OCI-LY1 (cell line): ENCODE results near the gene SLC17A2.
"Not testable (repeated sequence)": the region's sequence is repeated elsewhere in the genome, so short reads cannot be mapped to it uniquely, and the experiment has no call there.

Source experiments
- H2AFZ ChIP-seq: fragments of 200-600 bp; sonication (generic), shearing (Covaris generic); 2 replicates; pipeline ENCODE4 v1.6.0; 2014; ENCODE audit warnings: antibody characterized with exemption, mild to moderate bottlenecking, low read length
- H3F3A ChIP-seq: fragments of 200-600 bp; sonication (generic), shearing (Covaris generic); 2 replicates; pipeline ENCODE4 v1.6.0; 2014; ENCODE audit warnings: mild to moderate bottlenecking, antibody characterized with exemption, low read length, moderate library complexity; ENCODE audit not compliant: insufficient read depth
- H3K27ac ChIP-seq: fragments of 200-600 bp; sonication (generic); 2 replicates; pipeline ENCODE4 v1.5.1; 2014; ENCODE audit warnings: low read length, mixed run types, mild to moderate bottlenecking, low read depth; ENCODE audit not compliant: poor library complexity, severe bottlenecking
- H3K27me3 ChIP-seq: fragments of 200-600 bp; sonication (generic); 2 replicates; pipeline ENCODE4 v1.6.0; 2014; ENCODE audit warnings: antibody characterized with exemption, mild to moderate bottlenecking, low read length, moderate library complexity; ENCODE audit not compliant: insufficient read depth
- H3K36me3 ChIP-seq: fragments of 200-600 bp; sonication (generic); 2 replicates; pipeline ENCODE4 v1.6.1; 2014; ENCODE audit warnings: mild to moderate bottlenecking, antibody characterized with exemption, low read length, moderate library complexity, mixed read lengths; ENCODE audit not compliant: insufficient read depth
- H3K4me1 ChIP-seq: fragments of 200-600 bp; sonication (generic); 2 replicates; pipeline ENCODE4 v1.5.1; 2014; ENCODE audit warnings: mild to moderate bottlenecking, low read length, moderate library complexity; ENCODE audit not compliant: insufficient read depth, severe bottlenecking
- H3K4me2 ChIP-seq: fragments of 200-600 bp; sonication (generic), shearing (Covaris generic); 2 replicates; pipeline ENCODE4 v1.6.1; 2014; ENCODE audit warnings: low read length
- H3K4me3 ChIP-seq: fragments of 200-600 bp; sonication (generic); 2 replicates; pipeline ENCODE4 v1.5.1; 2014; ENCODE audit warnings: low read length, low read depth, mild to moderate bottlenecking, mixed read lengths; ENCODE audit not compliant: poor library complexity, severe bottlenecking
- H3K79me2 ChIP-seq: fragments of 200-600 bp; shearing (Covaris generic); 2 replicates; pipeline ENCODE4 v1.6.1; 2016; ENCODE audit warnings: mixed run types, low read length, mixed read lengths; ENCODE audit not compliant: insufficient read depth
- H3K9ac ChIP-seq: fragments of 200-600 bp; sonication (generic), shearing (Covaris generic); 2 replicates; pipeline ENCODE4 v1.6.1; 2014; ENCODE audit warnings: mild to moderate bottlenecking, low read length, mixed read lengths
- H3K9me2 ChIP-seq: fragments of 200-600 bp; sonication (generic), shearing (Covaris generic); 2 replicates; pipeline ENCODE4 v1.6.1; 2014; ENCODE audit warnings: low read depth, mild to moderate bottlenecking, low read length, mixed read lengths
- H3K9me3 ChIP-seq: fragments of 200-600 bp; shearing (Covaris generic); 2 replicates; pipeline ENCODE4 v1.6.1; 2014; ENCODE audit warnings: low read length, mixed read lengths
- H4K20me1 ChIP-seq: fragments of 200-600 bp; sonication (generic), shearing (Covaris generic); 2 replicates; pipeline ENCODE4 v1.6.0; 2016; ENCODE audit warnings: mild to moderate bottlenecking, low read length; ENCODE audit not compliant: insufficient read depth
- EZH2 ChIP-seq: fragments of 200-600 bp; sonication (generic), shearing (Covaris generic); IDR thresholded peaks from 2 replicates; pipeline ENCODE4 v1.8.0; 2017; ENCODE audit warnings: borderline replicate concordance, mixed run types, mild to moderate bottlenecking, antibody characterized with exemption, low read length, moderate library complexity, mixed read lengths
- TF ChIP-seq, protein P1 (sequence below): fragments of 200-600 bp; sonication (generic), shearing (Covaris generic); IDR thresholded peaks from 2 replicates; pipeline ENCODE4 v1.5.1; 2017; ENCODE audit warnings: mild to moderate bottlenecking, antibody characterized with exemption, low read length, moderate library complexity, mixed read lengths

Gene SLC17A2

GRCh38 chr6:25951296-25952032, 21.0 kb upstream of the SLC17A2 start:
- no peak overlapping the region for H3K27ac ChIP-seq
- H3K9ac ChIP-seq = no peak overlapping the region
- no peak overlapping the region for H2AFZ ChIP-seq
- H3K4me2 ChIP-seq = no peak overlapping the region
- H3K27me3 ChIP-seq = no peaks in the 10 kb centered on the region
- TF ChIP-seq, protein P1, sequence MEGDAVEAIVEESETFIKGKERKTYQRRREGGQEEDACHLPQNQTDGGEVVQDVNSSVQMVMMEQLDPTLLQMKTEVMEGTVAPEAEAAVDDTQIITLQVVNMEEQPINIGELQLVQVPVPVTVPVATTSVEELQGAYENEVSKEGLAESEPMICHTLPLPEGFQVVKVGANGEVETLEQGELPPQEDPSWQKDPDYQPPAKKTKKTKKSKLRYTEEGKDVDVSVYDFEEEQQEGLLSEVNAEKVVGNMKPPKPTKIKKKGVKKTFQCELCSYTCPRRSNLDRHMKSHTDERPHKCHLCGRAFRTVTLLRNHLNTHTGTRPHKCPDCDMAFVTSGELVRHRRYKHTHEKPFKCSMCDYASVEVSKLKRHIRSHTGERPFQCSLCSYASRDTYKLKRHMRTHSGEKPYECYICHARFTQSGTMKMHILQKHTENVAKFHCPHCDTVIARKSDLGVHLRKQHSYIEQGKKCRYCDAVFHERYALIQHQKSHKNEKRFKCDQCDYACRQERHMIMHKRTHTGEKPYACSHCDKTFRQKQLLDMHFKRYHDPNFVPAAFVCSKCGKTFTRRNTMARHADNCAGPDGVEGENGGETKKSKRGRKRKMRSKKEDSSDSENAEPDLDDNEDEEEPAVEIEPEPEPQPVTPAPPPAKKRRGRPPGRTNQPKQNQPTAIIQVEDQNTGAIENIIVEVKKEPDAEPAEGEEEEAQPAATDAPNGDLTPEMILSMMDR = no peak
- no peak for TF ChIP-seq EZH2
- no peaks in the 10 kb centered on the region for H3K36me3 ChIP-seq
- H3K9me3 ChIP-seq = no peaks in the 10 kb centered on the region
- no peaks in the 10 kb centered on the region for H3K9me2 ChIP-seq
- no peaks in the 10 kb centered on the region for H3F3A ChIP-seq
- no peaks in the 10 kb centered on the region for H3K79me2 ChIP-seq
- H4K20me1 ChIP-seq = no peaks in the 10 kb centered on the region
- H3K4me1 ChIP-seq = no peaks in the 10 kb centered on the region
- no peak overlapping the region for H3K4me3 ChIP-seq

- no peak for TF ChIP-seq EZH2
- TF ChIP-seq, protein P1 = no peak
- H3K4me3 ChIP-seq = no peak overlapping the region
- no peaks in the 10 kb centered on the region for H3K9me3 ChIP-seq
- no peaks in the 10 kb centered on the region for H3K36me3 ChIP-seq
- H3K27me3 ChIP-seq = no peaks in the 10 kb centered on the region; the same call in 1 of the 2 replicates
- no peak overlapping the region for H2AFZ ChIP-seq
- no peaks in the 10 kb centered on the region for H3K79me2 ChIP-seq
- H3K4me1 ChIP-seq = no peaks in the 10 kb centered on the region
- H4K20me1 ChIP-seq = no peaks in the 10 kb centered on the region
- H3K9me2 ChIP-seq = no peaks in the 10 kb centered on the region
- no peak overlapping the region for H3K27ac ChIP-seq
- no peak overlapping the region for H3K4me2 ChIP-seq
- H3K9ac ChIP-seq = no peak overlapping the region
- no peaks in the 10 kb centered on the region for H3F3A ChIP-seq
These were observed 19.8 kb upstream of the SLC17A2 start for GRCh38 chr6:25950297-25950696.

DNA sequence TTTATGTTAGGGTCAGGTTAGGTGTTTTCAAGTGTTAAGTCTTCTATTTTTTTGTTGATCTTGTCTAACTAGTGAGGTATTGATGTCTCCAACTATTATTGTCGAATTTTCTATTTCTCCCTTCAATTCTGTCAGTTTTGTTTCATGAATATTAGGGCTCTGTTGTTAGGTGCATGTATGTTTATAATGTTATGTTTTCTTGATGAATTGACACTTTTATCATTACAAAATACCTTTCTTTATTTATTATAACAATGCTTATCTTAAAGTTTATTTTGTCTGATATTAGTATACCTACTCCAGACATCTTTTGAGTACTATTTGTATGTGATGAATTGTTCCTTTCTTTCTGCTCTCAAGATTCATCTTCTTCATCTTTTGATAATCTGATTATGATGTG, 19.2 kb upstream of the SLC17A2 start:
- no peak overlapping the region for H3K27ac ChIP-seq
- no peak overlapping the region for H3K9ac ChIP-seq
- no peaks in the 10 kb centered on the region for H3K9me3 ChIP-seq
- H2AFZ ChIP-seq = no peak overlapping the region
- no peaks in the 10 kb centered on the region for H4K20me1 ChIP-seq
- H3K36me3 ChIP-seq = no peaks in the 10 kb centered on the region
- no peaks in the 10 kb centered on the region; the same call in 1 of the 2 replicates for H3K27me3 ChIP-seq
- H3F3A ChIP-seq = no peaks in the 10 kb centered on the region
- H3K4me1 ChIP-seq = no peaks in the 10 kb centered on the region
- no peaks in the 10 kb centered on the region for H3K79me2 ChIP-seq
- H3K9me2 ChIP-seq = no peaks in the 10 kb centered on the region
- H3K4me2 ChIP-seq = no peak overlapping the region
- no peak overlapping the region for H3K4me3 ChIP-seq
- TF ChIP-seq, protein P1 = no peak
- TF ChIP-seq EZH2 = no peak

GRCh38 chr6:25947492-25947891, 17.0 kb upstream of the SLC17A2 start:
- not testable (repeated sequence) for H3K4me2 ChIP-seq, H3K79me2 ChIP-seq, H3F3A ChIP-seq, H3K27ac ChIP-seq, H3K4me1 ChIP-seq, H3K9me2 ChIP-seq, H3K9me3 ChIP-seq, H4K20me1 ChIP-seq, H3K4me3 ChIP-seq, H3K9ac ChIP-seq, H3K27me3 ChIP-seq, H3K36me3 ChIP-seq, H2AFZ ChIP-seq
